ENCODE data around the gene CREB3.

CREB3 gene, protein sequence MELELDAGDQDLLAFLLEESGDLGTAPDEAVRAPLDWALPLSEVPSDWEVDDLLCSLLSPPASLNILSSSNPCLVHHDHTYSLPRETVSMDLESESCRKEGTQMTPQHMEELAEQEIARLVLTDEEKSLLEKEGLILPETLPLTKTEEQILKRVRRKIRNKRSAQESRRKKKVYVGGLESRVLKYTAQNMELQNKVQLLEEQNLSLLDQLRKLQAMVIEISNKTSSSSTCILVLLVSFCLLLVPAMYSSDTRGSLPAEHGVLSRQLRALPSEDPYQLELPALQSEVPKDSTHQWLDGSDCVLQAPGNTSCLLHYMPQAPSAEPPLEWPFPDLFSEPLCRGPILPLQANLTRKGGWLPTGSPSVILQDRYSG

DNA sequence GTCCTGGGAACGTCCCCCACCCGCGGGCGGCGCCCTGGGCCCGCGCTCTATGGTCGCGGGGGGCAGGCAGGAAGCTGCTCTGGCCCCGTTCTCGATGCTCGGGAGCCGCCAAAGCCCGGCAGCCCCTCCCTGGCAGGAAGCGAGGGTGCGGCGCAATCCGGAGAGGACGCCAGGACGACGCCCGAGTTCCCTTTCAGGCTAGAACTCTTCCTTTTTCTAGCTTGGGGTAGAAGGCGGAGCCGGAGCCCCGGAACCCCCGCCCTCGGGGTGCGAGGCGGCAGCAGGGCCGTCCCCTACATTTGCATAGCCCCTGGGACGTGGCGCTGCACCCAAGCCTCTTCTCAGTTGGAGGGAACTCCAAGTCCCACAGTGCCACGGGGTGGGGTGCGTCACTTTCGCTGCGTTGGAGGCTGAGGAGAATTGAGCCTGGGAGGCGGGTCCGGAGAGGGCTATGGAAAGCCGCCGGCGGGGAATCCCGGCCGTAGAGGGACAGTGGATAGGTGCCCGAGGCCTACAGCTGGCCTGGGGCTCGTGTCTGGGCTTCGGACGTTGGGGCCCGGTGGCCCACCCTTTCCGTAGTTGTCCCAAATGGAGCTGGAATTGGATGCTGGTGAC lies at the start of gene CREB3, which contains the start of gene TLN1:
TSS of gene CREB3 (plus strand) at position 482 of the 615 bp plus-strand sequence. CDS start at position 589, 107 bp downstream.
TSS of gene TLN1 (minus strand) at position 11 of the 615 bp plus-strand sequence. CDS start 6,501 bp downstream, outside the sequence.
- DNase-seq = peak; percentile 88 to 96 (median 94)

DNA sequence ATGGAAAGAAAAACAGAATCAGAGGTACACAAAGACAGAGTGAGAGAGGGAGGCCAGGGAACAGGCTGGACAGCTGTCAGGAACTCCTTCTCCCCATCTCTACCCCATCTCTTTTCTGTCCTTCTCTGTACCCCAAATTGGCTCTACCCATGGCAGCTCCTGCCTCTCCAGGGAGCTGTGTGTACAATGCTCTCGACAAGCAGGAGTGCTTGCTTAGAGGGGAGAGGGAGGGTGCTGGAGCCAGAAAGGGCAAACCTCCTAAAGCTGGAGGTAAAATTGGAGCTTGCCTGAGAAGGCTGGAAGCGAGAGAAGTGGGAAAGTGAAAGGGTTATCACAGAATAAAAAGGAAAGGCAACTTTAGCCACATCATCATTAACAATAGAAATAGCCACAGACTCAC lies 49.1 kb upstream of the CREB3 start:
- DNase-seq = no peak

DNA sequence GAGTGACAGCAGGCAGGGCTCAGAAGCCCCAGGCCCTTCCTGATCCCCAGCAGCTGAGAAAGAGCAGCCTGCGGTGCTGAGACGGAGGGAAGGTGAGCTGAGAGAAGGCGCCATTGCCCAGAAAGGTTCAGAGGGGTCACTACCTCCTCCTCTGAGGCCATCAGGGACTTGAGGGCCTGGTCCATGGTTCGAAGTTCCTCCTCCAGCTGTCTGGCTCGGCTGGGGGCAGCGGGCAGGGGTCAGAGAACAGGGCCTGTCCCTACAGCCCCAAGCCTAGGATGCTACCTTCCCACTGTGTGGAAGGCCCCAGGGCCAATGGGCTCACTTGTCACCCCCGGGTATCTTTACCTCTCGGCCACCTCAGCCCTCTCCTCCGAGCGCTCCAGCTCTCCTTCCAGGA lies 47.5 kb upstream of the CREB3 start:
- DNase-seq = no peak

DNA sequence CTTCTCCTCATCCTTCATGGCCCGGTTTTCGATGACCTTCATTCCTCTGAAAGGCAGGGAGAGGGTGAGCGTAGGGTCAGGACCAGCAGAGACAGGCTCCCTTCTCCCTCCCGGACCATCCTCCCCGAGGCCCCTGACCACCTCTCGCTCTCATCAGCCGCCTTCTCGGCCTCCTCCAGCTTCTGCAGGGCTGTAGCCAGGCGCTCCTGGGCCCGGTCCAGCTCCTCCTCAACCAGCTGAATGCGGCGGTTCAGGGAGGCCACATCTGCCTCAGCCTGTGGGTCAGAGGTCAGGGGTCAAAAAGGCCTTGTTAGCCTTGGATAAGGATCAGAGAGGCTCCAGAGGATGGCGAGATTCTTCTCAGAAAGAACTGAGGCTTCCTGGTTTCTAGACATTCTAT lies 47.0 kb upstream of the CREB3 start:
- no peak for DNase-seq

DNA sequence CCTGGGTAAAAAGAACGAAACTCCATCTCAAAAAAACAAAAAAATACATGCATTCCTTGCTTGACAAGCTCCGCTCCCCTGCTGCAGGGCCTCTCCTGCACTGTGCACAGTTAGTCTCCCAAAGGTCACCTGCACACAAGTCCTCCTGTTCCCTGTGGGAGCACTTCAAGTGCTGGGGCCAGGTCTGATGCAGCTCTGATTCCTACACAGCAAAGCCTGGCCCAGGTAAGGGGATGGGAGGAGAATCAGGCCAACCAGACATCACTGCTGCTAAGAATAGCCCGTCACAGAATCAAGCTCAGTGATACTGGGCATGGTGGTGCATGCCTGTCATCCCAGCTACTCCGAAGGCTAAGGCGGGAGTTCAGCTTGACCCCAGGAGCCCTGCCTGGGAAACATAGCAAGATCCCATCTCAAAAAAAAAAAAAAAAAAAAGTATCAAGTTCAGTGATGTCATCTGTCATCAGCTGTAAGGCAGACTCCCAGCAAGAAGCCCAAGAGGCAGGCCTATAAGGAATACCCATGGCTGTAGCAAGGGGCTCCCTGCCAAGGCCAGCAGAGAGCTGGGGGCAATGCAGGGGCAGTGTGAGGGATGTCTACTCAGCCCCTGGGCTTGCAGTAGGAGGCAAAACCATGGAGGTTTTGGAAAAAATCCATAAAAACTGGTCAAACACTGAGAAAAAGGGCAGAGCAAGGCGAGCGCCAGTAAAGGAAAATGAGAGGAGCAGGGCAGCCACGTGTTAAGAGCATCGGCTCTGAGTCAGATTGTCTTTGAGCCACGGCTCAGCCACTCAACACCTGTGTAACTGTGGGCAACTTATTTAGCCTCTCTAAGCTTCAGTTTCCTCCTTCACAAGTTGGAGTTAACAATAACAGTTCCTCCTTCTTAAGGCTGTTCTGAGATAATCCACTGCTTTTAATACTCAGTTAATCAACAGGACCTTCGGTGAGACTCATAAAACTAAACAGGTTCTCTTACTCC lies 46.0 kb upstream of the CREB3 start:
- DNase-seq = no peak

DNA sequence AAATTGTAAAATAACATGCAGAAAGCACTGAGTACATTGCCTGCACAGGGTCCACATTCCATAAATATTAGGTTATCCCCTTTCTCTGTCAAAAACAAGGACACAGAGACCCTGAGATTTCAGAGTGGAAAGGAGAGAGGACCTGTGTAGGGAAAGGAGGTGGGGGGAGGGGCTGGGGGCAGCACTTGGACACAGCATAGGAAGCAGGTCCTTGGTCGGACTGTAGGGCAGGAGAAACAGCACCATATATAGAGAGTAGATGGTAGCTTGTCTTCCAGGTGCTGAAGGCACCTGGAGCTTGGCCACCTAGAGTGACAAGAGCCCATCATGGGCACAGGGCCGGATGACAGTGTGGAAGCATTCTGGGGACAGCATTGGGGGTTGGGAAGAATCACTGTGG lies 45.2 kb upstream of the CREB3 start:
- no peak for DNase-seq

DNA sequence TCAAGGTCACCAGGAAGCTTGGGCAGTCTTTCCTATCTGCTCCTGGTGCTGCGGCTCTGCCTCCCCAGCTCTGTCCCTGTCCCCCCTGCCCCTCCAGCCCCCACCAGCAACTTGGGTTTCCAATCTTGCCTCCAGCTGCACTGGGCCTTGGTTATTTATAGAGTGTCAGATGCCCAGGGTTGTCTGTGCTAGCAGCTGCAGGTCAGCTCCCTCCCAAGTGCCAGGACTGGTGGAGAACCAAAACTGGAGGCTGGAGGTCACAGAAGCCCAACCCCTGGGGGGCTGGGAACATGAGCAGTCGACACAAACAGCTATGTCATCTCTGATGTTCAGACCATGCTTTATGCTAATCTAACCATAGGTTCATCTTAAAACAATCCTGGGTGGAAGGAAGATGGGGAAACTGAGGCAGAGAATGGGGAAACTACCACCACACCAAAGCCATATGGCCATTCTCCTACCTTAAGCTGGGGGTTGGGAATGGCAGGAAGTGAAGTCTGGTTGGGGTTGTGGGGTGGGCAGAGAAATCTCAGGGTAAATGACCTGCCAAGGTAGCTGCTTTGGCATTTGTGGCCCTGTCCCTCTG lies 44.4 kb upstream of the CREB3 start:
- DNase-seq = no peak

DNA sequence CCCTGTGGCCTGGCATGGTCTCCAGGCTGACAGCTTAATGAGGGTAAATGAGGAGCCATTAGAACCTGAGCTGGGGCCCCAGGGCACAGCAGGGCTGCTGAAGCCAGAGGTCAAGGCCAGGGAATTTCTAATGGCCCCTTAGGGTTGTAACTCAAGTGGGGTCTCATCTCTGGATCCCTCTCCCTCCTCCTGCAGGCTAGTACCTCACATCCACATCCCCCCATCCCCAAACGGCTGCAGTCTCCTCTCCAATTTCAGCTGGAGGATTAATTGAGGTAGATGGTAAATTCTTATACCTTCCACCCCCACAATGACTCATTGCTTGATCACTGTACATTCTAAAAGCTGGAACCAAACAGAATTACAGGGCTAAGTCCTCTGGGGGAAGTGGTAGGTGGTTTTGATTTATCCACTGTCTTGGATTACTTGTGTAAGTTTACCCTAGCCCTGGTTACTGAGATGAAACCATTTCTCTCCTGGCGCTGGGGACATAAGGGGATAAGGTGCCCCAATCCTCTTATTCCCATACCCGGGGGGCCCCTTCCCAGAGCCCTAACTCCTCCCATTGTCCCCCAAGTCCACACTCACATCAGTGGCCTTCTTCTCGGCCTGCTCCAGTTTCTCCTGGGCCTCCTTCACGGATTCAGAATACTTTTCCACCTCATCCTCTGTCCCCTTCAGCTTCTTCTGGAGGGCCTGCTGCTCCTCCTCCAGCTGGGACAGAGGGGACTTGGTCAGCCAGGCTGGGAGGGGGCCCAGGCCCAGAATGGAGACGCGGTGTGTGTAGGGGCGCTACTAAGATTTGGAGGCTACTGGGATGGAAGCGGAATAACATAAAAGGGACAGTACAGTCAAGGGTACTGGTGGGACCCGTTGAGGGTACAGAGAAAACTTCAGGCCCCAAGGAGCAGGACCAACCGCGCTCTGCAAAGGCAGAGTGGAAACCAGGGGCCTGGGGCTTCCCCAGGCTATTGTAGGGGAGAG lies 43.6 kb upstream of the CREB3 start:
- DNase-seq = no peak

DNA sequence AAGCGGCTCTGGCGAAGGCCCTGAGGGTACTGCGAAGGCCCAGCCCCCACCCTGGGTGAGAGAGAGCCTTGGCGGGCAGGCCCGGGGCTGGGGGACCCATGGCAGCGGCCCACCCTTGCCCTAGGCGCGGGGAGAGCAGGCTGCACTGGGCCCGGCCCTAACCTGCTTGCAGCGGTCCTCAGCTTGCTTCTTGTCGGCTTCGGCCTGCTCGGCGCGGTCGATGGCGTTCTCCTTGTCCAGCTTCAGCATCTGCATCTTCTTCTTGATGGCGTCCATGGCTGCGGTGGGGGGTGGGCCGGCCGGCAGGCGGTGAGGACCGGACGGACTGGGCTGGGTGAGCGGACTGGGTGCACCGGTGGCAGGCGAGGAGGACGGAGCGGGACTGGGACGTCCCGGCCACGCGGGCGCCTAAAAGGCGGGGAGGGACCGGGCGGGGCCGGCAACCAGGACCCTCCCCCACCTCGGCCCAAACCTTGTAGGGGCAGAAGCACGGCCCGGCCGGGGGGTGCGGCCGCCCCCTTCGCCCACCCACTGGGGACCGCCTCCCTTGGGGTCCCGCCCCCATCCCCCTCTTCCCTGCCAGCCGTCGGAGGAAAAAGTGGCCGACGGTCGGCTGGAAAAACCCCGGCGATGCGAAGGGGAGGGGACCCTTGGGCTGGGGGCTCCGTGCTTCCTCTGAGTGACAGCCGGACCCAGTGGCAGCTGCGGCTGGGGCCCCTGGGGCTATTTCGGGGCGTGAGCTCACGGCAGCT lies 42.7 kb upstream of the CREB3 start, which contains the start of gene TPM2:
TSS of gene TPM2 (minus strand) at position 384 of the 752 bp plus-strand sequence. CDS start at position 276, 108 bp downstream.
- DNase-seq = no peak

DNA sequence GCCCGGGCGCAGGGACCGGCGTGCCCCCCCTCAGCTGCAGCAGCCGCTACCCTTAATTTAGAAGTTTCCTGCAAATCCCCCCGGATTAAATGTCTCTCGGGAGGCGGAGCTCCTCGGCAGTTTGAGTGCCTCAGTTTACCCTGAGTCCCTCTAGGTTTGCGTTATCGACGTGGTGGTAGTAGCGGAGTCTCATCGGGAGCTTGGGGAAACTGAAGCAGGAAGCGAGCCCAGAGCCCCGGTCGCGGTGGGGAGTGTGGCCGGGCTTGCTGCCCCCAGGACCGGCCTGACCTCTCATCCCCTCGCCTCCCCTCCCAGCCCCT lies 42.2 kb upstream of the CREB3 start:
- no peak for DNase-seq

DNA sequence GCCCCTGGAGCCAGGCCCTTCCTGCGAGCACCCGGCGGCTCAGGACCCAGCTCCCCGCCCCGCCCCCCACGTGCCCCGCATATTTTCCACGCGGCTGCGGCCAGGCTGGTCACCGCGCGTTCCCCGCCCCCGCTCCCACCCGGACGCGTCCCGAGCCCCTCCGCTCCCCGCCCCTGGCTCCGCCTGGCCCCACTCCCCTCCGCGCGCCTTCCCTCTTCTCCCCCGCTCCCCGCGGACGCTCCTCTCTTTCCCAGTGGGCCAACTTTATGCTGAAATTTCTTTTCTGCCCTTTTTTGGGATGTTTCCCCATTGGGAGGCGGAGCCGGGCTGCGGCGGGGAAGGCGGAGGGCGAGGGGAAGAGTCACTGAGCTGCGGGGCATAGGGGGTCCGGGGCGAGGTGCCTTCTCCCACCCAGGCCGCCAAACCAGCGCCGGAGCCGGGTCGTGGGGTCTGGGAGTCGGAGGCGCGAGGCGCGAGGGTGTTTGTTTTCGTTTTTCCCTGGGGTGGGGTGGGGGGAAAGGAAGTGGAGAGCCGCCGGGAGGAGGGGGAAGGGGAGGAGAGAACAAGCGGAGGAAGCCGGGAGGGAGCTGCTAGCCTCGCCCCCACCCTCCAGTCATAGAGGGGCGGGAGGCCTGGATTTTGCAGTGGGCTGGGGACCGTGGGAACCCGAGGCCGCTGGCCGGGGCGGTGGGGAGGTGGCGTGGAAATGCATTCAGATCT lies 41.7 kb upstream of the CREB3 start:
- DNase-seq = no peak

DNA sequence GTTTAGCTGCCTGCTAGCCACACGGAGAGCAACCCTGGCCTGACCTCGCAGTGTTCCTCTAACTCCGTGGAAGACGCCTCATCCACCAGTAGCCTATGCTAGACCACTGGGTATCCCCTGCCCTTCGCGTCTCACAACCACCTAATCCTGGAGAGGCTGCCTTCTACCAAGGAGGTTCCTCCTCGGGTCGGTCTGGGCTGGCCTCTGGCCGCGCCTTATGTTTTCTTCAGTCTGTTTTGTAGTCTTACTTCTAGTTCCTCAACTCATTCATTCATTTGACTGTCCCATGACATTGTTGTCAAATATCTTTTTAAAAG lies 41.2 kb upstream of the CREB3 start:
- no peak for DNase-seq

DNA sequence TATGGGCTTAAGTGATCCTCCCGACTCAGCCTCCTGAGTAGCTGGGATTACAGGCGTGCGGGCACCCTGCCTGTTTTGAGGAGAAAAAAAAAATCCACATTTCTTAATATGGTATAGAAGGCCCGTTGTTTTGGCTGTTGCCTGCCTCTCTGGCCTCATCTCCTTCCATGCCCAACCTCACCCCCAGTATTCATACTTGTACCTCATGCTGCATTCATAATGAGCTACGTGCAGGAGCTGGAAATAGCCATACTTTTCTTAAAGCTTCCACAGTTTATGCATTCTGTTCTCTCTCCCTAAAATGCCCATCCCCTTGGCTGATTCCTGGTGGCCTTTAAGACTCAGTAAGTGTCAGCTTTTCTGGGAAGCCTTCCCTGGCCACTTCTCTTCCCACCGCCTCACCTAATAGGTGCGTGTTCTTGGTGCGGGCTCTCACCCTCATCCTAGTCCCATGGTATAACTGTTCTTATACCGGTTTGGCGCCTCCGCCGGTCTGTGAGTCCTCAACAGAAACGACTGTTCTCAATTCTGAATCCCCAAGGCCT lies 40.6 kb upstream of the CREB3 start:
- no peak for DNase-seq

DNA sequence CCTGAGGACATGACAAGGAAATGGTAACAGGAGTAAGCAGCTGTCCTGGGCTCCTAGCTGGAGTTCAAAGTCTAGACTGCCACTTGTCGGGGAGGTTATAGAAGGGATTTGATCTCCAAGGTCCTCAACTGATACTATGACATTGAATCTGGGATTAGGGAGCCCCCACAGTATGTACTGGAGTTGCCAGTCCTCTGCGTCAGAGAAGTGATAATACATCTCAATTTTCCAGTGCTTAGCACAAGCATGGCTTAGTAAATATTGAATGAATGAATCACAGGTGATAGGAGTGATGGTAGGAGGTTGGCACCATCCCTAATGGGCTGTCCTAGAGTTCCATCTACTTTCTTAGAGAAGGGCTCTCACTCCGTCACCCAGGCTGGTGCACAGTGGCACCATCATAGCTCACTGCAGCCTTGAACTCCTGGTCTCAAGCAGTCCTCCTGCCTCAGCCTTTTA lies 36.5 kb upstream of the CREB3 start:
- DNase-seq = no peak

DNA sequence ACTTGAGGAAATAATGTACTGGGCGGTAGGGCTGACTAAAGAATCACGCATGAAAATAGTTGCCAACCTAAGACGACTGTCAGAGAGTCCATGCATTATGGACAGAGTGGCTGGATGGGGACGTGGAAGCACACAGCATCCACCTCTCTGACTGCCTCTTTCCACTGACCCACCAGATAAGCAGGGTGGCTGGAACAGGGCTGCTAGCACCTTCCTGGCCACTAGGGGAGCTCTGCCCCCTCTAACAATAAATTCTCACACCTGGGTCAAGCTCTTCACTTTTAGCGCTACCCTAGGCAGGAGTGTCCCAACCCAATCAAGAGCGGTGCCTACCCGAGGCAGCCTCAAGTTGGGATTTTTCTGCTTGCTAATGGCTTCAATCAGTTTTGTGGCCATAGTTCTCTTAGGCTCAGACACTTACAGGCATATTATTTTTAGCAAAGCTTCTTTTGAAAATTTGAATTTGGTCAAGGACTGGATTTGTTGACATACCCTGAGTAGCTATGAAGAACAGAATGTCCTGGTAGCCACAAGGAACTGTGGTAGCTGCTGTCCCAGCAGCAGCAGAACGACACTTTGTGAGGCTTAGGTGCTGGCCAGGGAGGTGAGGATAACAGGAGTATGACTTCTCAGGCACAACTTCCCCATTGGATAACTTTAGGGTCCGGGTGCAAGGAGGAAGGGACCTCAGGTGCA lies 35.8 kb upstream of the CREB3 start:
- peak; percentile 12 to 38 (median 20) for DNase-seq

DNA sequence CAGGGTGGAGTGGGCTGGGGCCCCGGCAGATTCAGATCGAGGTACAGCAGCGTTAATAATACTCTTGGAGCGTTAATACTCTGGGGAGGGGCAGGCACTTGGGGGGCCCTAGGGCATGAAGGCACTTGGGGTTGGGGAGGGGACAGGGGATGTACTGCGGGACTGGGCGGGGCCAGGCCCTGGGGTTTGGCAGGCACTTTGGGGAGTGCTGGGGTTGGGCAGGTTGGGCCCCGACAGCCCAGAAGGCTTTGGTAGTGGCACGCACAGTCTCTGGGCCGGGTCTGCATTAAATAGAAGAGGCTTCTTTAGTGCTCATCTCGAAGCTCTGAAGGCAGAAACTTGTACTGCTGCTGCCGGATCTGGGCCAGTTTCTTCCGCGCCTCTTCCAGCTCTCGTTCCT lies 35.0 kb upstream of the CREB3 start:
- no peak for DNase-seq

DNA sequence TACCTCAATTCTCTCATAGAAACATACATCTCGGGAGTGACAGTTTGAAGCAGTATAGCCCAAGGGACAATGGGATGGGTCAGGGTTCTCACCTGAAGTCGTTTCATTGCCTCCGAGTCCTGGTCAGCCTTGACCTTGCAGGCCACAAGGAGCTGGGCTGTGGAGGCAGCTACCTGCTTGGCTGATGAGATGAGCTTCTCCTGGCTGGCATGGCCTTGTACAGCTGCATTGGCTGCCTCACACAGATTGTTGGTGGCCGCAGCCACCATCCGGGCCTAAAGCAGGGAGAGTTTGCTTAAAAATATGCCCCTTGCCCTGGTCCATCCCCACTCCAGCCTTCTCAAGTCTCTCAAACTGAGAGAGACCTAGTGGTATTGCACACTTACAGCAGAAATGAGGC lies 34.2 kb upstream of the CREB3 start:
- DNase-seq = no peak

DNA sequence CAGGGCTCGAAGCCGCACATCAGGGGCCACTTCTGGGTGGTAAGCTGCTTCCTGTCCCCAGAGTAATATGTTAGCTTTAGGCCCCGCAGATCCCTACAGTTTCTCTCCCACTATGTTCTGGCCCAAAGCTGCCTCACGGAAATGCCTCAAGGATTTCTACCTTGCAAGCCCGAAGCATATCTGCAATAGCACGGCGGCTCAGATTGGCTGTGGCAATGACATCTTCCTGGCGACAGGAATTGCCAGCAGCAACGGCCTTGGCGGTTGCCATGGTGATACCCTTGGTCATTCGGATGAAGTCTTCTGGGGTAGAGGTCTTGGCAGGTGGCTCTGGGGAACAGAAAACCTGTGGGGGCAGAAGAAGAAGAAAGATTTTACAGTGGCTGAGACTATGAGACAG lies 32.4 kb upstream of the CREB3 start:
- no peak for DNase-seq

DNA sequence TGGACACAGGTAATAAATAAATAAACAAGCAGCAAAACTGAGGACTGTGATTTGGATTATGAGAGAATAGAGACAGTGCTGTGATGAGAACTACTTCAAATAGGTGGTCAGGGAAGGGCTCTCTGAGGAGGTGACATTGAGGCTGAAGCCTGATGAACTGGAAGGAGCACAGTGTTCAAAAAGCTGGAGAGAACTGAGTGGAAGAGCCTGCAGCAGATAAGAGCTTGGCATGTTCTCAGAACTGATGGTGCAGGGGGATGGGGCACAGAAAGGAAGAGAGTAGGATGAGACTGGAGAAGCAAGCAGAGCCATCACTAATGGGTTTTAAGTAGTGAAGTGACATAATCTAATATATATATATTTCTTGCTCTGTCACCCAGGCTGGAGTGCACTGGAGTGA lies 31.5 kb upstream of the CREB3 start:
- DNase-seq = no peak

All from activated CD4-positive, CD25-positive, alpha-beta regulatory T cell (primary cell).